Stimulated activated CD4-positive, alpha-beta T cell treated with anti-CD3 and anti-CD28 coated beads, TNF-alpha, amount 100 ng/mL, for 24 hours (primary cell): ENCODE results near the gene PTPN1.
"Not testable (repeated sequence)": the region's sequence is repeated elsewhere in the genome, so short reads cannot be mapped to it uniquely, and the experiment has no call there.

Source experiments
- DNase-seq, 3 experiments: peaks; one replicate each; pipeline ENCODE4 v3.0.0-alpha.2; 2020; ENCODE audit warnings: low read depth in 3 of 3

The PTPN1 gene

GRCh38 chr20:50557549-50558134 is 47.5 kb downstream of the PTPN1 start:
- no peak for DNase-seq

- no peak for DNase-seq
Measured at GRCh38 chr20:50558483-50558925, 48.3 kb downstream of the PTPN1 start.

DNA sequence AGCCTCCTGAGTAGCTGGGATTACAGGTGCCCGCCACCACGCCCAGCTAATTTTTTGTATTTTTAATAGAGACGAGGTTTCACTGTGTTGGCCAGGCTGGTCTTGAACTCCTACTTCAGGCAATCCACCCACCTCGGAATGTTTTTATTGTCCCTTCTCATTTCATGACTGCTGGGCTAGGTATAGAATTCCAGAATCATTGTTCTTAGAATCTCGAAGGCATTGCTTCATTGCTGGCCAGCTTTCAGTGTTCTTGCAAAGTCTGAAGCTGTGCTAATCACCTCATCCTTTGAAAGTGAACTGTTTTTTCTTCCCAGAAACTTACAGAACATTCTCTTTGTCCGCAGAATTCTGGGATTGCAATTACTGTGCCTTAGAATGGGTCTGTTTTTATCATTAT is 49.0 kb downstream of the PTPN1 start:
- DNase-seq: no peak

- no peak for DNase-seq
Measured at GRCh38 chr20:50559856-50560638, 49.9 kb downstream of the PTPN1 start.

GRCh38 chr20:50560867-50561266 is 50.7 kb downstream of the PTPN1 start:
- DNase-seq: no peak

DNA sequence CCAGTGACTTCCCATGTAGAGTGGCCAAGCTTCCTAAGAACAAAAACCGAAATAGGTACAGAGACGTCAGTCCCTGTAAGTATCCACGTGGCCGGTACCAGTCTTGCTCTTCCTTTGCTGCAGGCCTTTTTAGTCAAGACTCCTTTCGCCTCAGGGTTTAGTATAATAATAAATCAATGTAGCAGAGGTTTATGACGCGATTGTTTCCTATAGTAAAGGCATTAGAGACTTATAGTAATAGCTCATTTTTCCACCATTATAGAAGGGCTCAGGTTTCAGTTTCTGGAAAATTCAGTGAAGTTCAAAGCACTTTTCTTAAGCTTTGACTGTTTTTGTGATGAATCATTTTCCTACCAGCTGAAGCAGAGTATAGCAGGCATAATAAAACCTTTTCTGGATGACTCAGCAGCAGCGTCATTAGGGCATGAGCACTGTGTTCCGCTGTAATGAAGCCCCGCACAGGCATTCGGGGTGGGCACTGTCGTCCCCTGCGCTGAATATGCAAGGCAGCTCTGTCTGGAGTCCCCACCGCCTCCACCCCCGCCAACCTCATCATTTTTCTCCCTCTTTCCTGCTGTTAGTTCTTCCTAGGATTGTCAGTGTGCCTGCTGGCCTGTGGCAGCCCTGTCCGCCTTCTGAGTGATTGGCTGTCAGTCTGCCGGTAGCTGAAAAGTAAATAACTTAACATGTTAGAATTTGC is 51.3 kb downstream of the PTPN1 start:
- peak; percentile 44 to 70 (median 62) for DNase-seq

- DNase-seq: no peak
Measured at GRCh38 chr20:50562262-50562701, 52.1 kb downstream of the PTPN1 start.

GRCh38 chr20:50563133-50563944 is 53.2 kb downstream of the PTPN1 start:
- DNase-seq: no peak

DNA sequence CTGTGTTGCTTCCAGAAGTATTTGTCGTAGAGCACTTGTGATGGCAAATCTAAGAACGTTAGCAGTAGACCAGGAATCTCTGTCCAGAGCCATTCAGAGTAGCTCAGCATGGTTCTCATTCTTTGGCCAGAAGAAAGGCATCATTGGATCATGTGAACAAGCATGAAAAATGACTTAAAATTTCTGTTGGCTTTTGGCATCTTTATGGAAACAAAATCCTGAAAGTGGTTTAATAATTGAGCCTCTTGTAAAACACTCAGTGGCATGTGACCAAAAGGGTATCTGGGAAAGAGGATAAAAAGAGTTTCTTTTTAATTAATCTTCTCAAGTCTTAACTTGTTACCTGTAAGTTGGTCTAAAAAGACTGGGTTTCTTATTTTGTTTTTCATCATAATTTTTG is 55.2 kb downstream of the PTPN1 start:
- no peak for DNase-seq

- DNase-seq: no peak
Measured at GRCh38 chr20:50565871-50566270, 55.7 kb downstream of the PTPN1 start.

GRCh38 chr20:50567860-50568548 is 57.8 kb downstream of the PTPN1 start:
- peak in 1 of 3 experiments; percentile 32 for DNase-seq

DNA sequence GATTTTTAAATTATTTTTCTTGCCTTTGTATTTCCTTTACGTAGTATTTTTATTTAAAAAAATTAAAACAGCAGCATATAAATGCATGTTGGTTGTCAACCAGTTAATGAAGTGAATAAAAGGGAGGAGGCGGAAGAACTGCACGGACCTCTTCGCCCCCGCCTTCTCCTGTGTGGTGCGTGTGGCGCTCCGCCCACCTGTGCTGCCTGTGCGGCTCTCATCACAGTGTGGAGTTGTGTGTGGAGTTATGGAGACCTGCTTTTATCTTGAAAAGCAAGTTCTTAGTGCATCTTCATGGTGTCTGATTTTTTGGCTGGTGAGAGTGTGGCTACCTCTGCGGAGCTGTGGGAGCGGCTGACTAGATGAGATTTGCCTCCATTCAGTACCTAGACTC is 58.4 kb downstream of the PTPN1 start:
- no peak for DNase-seq

GRCh38 chr20:50569487-50569863 is 59.3 kb downstream of the PTPN1 start:
- not testable (repeated sequence) for DNase-seq

- DNase-seq: peak in 1 of 3 experiments; percentile 30
Measured at GRCh38 chr20:50569864-50570836, 60.0 kb downstream of the PTPN1 start.

DNA sequence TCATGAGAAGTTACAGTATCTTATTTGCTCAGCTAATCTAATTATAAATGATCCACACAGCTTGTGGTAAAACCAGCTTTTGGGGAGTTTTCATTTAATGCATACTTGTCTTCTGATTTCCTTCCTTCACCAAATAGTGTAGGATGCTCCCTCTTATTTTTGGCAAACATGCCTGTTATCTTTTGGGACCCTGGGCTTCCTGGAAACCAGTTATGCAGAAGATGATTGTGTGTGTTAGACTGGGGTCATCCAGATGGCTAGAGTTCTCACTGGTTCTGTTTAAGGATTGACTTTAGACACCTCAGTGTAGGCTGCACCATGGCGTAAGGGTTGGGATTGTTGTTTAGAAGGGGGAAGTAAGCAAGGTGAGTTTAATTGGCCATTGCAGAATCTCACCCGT is 61.3 kb downstream of the PTPN1 start:
- no peak for DNase-seq

GRCh38 chr20:50572938-50573777 is 63.0 kb downstream of the PTPN1 start:
- no peak for DNase-seq

GRCh38 chr20:50574108-50574507 is 63.9 kb downstream of the PTPN1 start:
- no peak for DNase-seq

DNA sequence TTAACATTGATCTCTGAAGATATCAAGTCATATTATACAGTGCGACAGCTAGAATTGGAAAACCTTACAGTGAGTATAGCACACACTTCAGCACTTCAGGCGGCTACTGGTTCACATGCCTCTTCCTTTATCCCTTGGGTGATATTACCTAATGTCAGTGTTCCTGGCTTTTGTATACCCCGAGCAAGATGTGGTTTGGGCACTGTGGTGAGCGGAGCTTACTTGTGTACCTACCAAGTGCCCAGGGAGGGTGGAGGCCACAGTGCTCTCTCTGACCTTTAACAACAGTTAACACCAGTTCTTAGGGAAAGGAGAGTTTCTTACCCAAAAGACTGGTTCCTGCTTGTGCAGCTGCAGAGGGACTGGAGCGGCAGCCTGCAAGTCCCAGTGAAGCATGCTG is 64.4 kb downstream of the PTPN1 start:
- DNase-seq: no peak
